Liver (tissue), 9 donors: Measurements from ENCODE around the gene LRRC27. TPM values are rescaled to one million over a fixed set of nuclear protein-coding genes. Genes with fewer than 3 reads are reported as not detected.

Experiments used
- DNase-seq: peaks from one replicate; pipeline ENCODE4 v3.0.0-alpha.2; 2017; ENCODE audit warnings: low spot score
- H3K27ac ChIP-seq, 2 donors: one replicate each; pipeline ENCODE4 v1.7.0; 2013; ENCODE audit warnings: inconsistent platforms in 2 of 2, low read length in 2 of 2, control low read depth in 1 of 2, low read depth in 1 of 2, mild to moderate bottlenecking in 1 of 2
- H3K27me3 ChIP-seq, 4 donors: one replicate each; pipeline versions ENCODE4 v1.6.1 to v1.7.0; 2013; ENCODE audit warnings: low read length in 3 of 4, inconsistent platforms in 1 of 4, mild to moderate bottlenecking in 1 of 4, moderate library complexity in 1 of 4; ENCODE audit not compliant: control insufficient read depth in 4 of 4, insufficient read depth in 4 of 4
- H3K36me3 ChIP-seq, 4 donors: one replicate each; pipeline versions ENCODE4 v1.6.1 to v1.7.0; 2013; ENCODE audit warnings: low read length in 3 of 4, mild to moderate bottlenecking in 3 of 4, low read depth in 1 of 4, moderate library complexity in 1 of 4; ENCODE audit not compliant: control insufficient read depth in 4 of 4, insufficient read depth in 3 of 4
- H3K4me1 ChIP-seq, 4 donors: one replicate each; pipeline versions ENCODE4 v1.6.1 to v1.7.0; 2013; ENCODE audit warnings: low read length in 3 of 4, mild to moderate bottlenecking in 3 of 4, moderate library complexity in 1 of 4; ENCODE audit not compliant: control insufficient read depth in 4 of 4, insufficient read depth in 4 of 4
- H3K4me3 ChIP-seq, 3 donors: one replicate each; pipeline versions ENCODE4 v1.6.1 to v1.7.0; 2013; ENCODE audit warnings: low read length in 3 of 3, control low read depth in 1 of 3, low read depth in 1 of 3, mild to moderate bottlenecking in 1 of 3
- H3K9ac ChIP-seq, 2 donors: one replicate each; pipeline ENCODE4 v1.7.0; 2013; ENCODE audit warnings: low read length in 2 of 2, mild to moderate bottlenecking in 2 of 2, moderate library complexity in 2 of 2, control low read depth in 1 of 2, low read depth in 1 of 2
- H3K9me3 ChIP-seq, 4 donors: one replicate each; pipeline versions ENCODE4 v1.6.1 to v1.7.0; 2013; ENCODE audit warnings: low read length in 3 of 4; ENCODE audit not compliant: control insufficient read depth in 4 of 4
- FOXA1 ChIP-seq: IDR thresholded peaks from 2 replicates; pipeline ENCODE4 v1.6.1; 2016; ENCODE audit warnings: antibody characterized with exemption
- FOXA2 ChIP-seq: IDR thresholded peaks from 2 replicates; pipeline ENCODE4 v1.6.1; 2016; ENCODE audit warnings: antibody characterized with exemption
- GABPA ChIP-seq, 2 donors: IDR thresholded peaks in 1 of 2; conservative IDR thresholded peaks in 1 of 2; 2 replicates each; pipeline ENCODE4 v1.6.1; 2016; ENCODE audit warnings: antibody characterized with exemption in 2 of 2, mild to moderate bottlenecking in 1 of 2, moderate library complexity in 1 of 2
- HNF4G ChIP-seq: IDR thresholded peaks from 2 replicates; pipeline ENCODE4 v1.6.1; 2016; ENCODE audit warnings: antibody characterized with exemption
- JUND ChIP-seq, 2 donors: IDR thresholded peaks; 2 replicates each; pipeline ENCODE4 v1.6.1; 2016; ENCODE audit warnings: antibody characterized with exemption in 2 of 2
- RAD21 ChIP-seq, 2 donors: IDR thresholded peaks; 2 replicates each; pipeline ENCODE4 v1.6.1; 2016; ENCODE audit warnings: antibody characterized with exemption in 2 of 2, mild to moderate bottlenecking in 2 of 2
- REST ChIP-seq: IDR thresholded peaks from 2 replicates; pipeline ENCODE4 v1.6.1; 2016; ENCODE audit warnings: antibody characterized with exemption, mild to moderate bottlenecking
- SP1 ChIP-seq: IDR thresholded peaks from 2 replicates; pipeline ENCODE4 v1.6.1; 2018; ENCODE audit warnings: antibody characterized with exemption, mild to moderate bottlenecking
- YY1 ChIP-seq: IDR thresholded peaks from 2 replicates; pipeline ENCODE4 v1.6.1; 2016; ENCODE audit warnings: antibody characterized with exemption, mild to moderate bottlenecking
- ZBTB33 ChIP-seq: IDR thresholded peaks from 2 replicates; pipeline ENCODE4 v1.6.1; 2016; ENCODE audit warnings: antibody characterized with exemption
- WGBS: extraction: QIAGEN DNeasy Blood & Tissue Kit; methylation state at CpG from one replicate; pipeline ENCODE4 v1.1.7; 2013; 5-methylcytosine and 5-hydroxymethylcytosine counted together
- polyA plus RNA-seq, 2 donors: library from polyadenylated mRNA; stranded (reverse) in 1 of 2; unstranded in 1 of 2; fragments of 200-250 nt in 1 of 2; fragments of >200 nt in 1 of 2; fragmentation: Nextera tagmentation in 1 of 2; extraction: Ambion mirVana in 1 of 2; gene quantifications; one replicate each; pipeline versions ENCODE4 v1.2.1 to v1.2.3, GENCODE V29; 2013 to 2015
- total RNA-seq, 2 donors: library from RNA; depleted of rRNA; stranded (reverse); fragments of >200 nt; gene quantifications; one replicate each; pipeline ENCODE4 v1.2.3, GENCODE V29; 2014
- TF ChIP-seq, protein P1 (sequence below): IDR thresholded peaks from 2 replicates; pipeline ENCODE4 v1.6.1; 2016; ENCODE audit warnings: antibody characterized with exemption
- TF ChIP-seq, protein P2 (sequence below): IDR thresholded peaks from 2 replicates; pipeline ENCODE4 v1.6.1; 2016; ENCODE audit warnings: antibody characterized with exemption
- TF ChIP-seq, protein P3 (sequence below): fragments of 150-350 bp; IDR thresholded peaks from 2 replicates; pipeline ENCODE4 v1.5.1; 2017; ENCODE audit warnings: improper control_type of control experiment, low read depth, low read length; ENCODE audit not compliant: missing input control
- donor health status: healthy.
- donor health status: healthy.
- donor health status: healthy.
- donor health status: healthy.
- donor health status: healthy.

LRRC27 gene
- total and polyA plus RNA-seq, 4 donors, result 1.8 to 2.8 (median 2.6) TPM

DNA sequence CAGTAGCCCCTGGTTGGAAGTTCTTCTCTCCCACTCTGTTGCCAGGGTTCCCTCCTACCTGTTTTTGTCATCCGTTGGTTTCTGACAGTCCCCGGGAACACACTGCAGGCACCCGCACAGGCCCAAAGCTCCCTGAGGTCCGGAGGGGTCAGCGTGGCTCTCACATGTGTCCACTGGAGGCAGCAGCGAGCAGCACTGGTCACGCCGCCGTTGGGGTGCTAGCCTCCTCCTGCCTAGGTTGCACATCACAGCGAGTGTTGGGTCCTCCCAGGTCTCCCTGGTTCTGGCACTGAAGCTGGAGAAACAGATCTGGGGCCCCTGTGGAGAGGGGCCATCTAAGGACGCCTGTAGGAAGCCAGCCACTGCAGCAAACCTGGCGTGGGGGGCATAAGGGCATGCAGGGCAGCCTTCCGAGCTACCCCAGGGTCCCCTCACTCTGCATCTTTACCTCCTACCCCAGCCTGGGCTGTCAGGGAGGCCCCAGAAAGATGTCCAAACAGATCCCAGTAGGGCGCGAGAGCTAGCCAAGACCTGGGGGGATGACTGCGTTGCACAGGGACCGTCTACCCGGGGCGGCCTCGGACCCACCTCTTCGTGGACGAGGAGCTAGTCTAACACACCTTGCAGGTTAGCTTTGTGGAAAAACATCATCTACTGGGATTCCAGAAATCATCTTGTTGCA is 28.9 kb downstream of the LRRC27 start:
- H3K4me1 ChIP-seq, result no peaks in the 10 kb centered on the region
- DNase-seq, result no peak
- H3K36me3 ChIP-seq, result peaks cover 0 to 6% (median under 1%) of the 10 kb centered on the region in 4 donors
- WGBS, result 82% methylated on average over 22 of the region's 22 CpGs
- TF ChIP-seq, protein P1, sequence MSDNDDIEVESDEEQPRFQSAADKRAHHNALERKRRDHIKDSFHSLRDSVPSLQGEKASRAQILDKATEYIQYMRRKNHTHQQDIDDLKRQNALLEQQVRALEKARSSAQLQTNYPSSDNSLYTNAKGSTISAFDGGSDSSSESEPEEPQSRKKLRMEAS, result no peak
- TF ChIP-seq SP1, result no peak
- TF ChIP-seq, protein P2, sequence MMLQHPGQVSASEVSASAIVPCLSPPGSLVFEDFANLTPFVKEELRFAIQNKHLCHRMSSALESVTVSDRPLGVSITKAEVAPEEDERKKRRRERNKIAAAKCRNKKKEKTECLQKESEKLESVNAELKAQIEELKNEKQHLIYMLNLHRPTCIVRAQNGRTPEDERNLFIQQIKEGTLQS, result no peak
- TF ChIP-seq ZBTB33, result no peak
- no peak for TF ChIP-seq GABPA (IDR thresholded peaks at IDR 0.05 in 1 of 2, conservative IDR thresholded peaks at IDR 0.05 in 1 of 2)
- no peak for TF ChIP-seq REST
- TF ChIP-seq JUND (IDR thresholded peaks at IDR 0.05), result no peak
- no peak for TF ChIP-seq FOXA1
- TF ChIP-seq HNF4G, result no peak
- TF ChIP-seq FOXA2, result no peak
- TF ChIP-seq, protein P3, sequence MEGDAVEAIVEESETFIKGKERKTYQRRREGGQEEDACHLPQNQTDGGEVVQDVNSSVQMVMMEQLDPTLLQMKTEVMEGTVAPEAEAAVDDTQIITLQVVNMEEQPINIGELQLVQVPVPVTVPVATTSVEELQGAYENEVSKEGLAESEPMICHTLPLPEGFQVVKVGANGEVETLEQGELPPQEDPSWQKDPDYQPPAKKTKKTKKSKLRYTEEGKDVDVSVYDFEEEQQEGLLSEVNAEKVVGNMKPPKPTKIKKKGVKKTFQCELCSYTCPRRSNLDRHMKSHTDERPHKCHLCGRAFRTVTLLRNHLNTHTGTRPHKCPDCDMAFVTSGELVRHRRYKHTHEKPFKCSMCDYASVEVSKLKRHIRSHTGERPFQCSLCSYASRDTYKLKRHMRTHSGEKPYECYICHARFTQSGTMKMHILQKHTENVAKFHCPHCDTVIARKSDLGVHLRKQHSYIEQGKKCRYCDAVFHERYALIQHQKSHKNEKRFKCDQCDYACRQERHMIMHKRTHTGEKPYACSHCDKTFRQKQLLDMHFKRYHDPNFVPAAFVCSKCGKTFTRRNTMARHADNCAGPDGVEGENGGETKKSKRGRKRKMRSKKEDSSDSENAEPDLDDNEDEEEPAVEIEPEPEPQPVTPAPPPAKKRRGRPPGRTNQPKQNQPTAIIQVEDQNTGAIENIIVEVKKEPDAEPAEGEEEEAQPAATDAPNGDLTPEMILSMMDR, result peak; percentile 38
- TF ChIP-seq RAD21 (IDR thresholded peaks at IDR 0.05), result peak in 1 of 2 donors; percentile 50
- no peak for TF ChIP-seq YY1
- no peaks in the 10 kb centered on the region for H3K27me3 ChIP-seq
- H3K27ac ChIP-seq, result no peak overlapping the region
- H3K9me3 ChIP-seq, result no peaks in the 10 kb centered on the region
- H3K4me3 ChIP-seq, result no peak overlapping the region
- H3K9ac ChIP-seq, result no peak overlapping the region

GRCh38 chr10:132361581-132362101 is 29.6 kb downstream of the LRRC27 start:
- Histone ChIP-seq H3K9me3 (no peaks in the 10 kb centered on the region), H3K4me3 (no peak overlapping the region), H3K27me3 (no peaks in the 10 kb centered on the region), H3K4me1 (no peaks in the 10 kb centered on the region), H3K9ac (no peak overlapping the region), H3K27ac (no peak overlapping the region), H3K36me3 (peaks cover 0 to 8% (median 5%) of the 10 kb centered on the region in 4 donors)
- 99% methylated on average over 15 of the region's 15 CpGs for WGBS
- TF ChIP-seq REST (no peak), ZBTB33 (no peak)
- no peak for DNase-seq
